Neutrophil (primary cell): Measurements from ENCODE around the gene CPN2.

Experiments used
- H3K27ac ChIP-seq: fragments of 200-600 bp; sonication (generic); 2 replicates; pipeline ENCODE4 v1.5.1; 2016; ENCODE audit warnings: mild to moderate bottlenecking, moderate library complexity
- H3K27me3 ChIP-seq: fragments of 200-600 bp; sonication (generic); 2 replicates; pipeline ENCODE4 v1.6.0; 2016; ENCODE audit warnings: mild to moderate bottlenecking
- H3K36me3 ChIP-seq: fragments of 200-600 bp; sonication (generic); 2 replicates; pipeline ENCODE4 v1.5.1; 2017
- H3K4me1 ChIP-seq, 2 experiments: fragments of 200-600 bp in 1 of 2; sonication (generic) in 1 of 2; 1 replicate in 1 of 2; 2 replicates in 1 of 2; pipeline versions ENCODE4 v1.5.1 to v1.6.1; 2013 to 2016; ENCODE audit warnings: low read depth in 1 of 2, low read length in 1 of 2, mild to moderate bottlenecking in 1 of 2, moderate library complexity in 1 of 2; ENCODE audit not compliant: control insufficient read depth in 1 of 2, insufficient read depth in 1 of 2
- H3K4me3 ChIP-seq, 2 experiments: fragments of 200-600 bp in 1 of 2; sonication (generic) in 1 of 2; 1 replicate in 1 of 2; 2 replicates in 1 of 2; pipeline ENCODE4 v1.5.1; 2013 to 2016; ENCODE audit warnings: low read depth in 1 of 2, low read length in 1 of 2, mild to moderate bottlenecking in 1 of 2, moderate library complexity in 1 of 2
- H3K9me3 ChIP-seq: fragments of 200-600 bp; sonication (generic); 2 replicates; pipeline ENCODE4 v1.5.1; 2016
- TF ChIP-seq, protein P1 (sequence below): fragments of 200-600 bp; sonication (generic); IDR thresholded peaks from 2 replicates; pipeline ENCODE4 v1.5.1; 2016; ENCODE audit warnings: antibody characterized with exemption

CPN2 gene

GRCh38 chr3:194351952-194352536 is 916 bp upstream of the CPN2 start:
- H3K9me3 ChIP-seq: no peaks in the 10 kb centered on the region
- TF ChIP-seq, protein P1, sequence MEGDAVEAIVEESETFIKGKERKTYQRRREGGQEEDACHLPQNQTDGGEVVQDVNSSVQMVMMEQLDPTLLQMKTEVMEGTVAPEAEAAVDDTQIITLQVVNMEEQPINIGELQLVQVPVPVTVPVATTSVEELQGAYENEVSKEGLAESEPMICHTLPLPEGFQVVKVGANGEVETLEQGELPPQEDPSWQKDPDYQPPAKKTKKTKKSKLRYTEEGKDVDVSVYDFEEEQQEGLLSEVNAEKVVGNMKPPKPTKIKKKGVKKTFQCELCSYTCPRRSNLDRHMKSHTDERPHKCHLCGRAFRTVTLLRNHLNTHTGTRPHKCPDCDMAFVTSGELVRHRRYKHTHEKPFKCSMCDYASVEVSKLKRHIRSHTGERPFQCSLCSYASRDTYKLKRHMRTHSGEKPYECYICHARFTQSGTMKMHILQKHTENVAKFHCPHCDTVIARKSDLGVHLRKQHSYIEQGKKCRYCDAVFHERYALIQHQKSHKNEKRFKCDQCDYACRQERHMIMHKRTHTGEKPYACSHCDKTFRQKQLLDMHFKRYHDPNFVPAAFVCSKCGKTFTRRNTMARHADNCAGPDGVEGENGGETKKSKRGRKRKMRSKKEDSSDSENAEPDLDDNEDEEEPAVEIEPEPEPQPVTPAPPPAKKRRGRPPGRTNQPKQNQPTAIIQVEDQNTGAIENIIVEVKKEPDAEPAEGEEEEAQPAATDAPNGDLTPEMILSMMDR: no peak
- H3K4me1 ChIP-seq: no peaks in the 10 kb centered on the region
- H3K27me3 ChIP-seq: no peaks in the 10 kb centered on the region
- no peak overlapping the region for H3K4me3 ChIP-seq
- no peaks in the 10 kb centered on the region for H3K36me3 ChIP-seq
- no peak overlapping the region for H3K27ac ChIP-seq

GRCh38 chr3:194350726-194351071 is 429 bp downstream of the CPN2 start:
- Histone ChIP-seq H3K27me3 (no peaks in the 10 kb centered on the region), H3K9me3 (no peaks in the 10 kb centered on the region), H3K4me1 (no peaks in the 10 kb centered on the region), H3K36me3 (no peaks in the 10 kb centered on the region), H3K4me3 (no peak overlapping the region), H3K27ac (no peak overlapping the region)
- TF ChIP-seq, protein P1: no peak

- H3K27ac ChIP-seq: no peak overlapping the region
- no peaks in the 10 kb centered on the region for H3K36me3 ChIP-seq
- H3K27me3 ChIP-seq: no peaks in the 10 kb centered on the region
- H3K4me3 ChIP-seq: no peak overlapping the region
- no peaks in the 10 kb centered on the region for H3K4me1 ChIP-seq
- TF ChIP-seq, protein P1: no peak
- H3K9me3 ChIP-seq: no peaks in the 10 kb centered on the region
Observed at GRCh38 chr3:194348354-194348753, 2.8 kb downstream of the CPN2 start.

DNA sequence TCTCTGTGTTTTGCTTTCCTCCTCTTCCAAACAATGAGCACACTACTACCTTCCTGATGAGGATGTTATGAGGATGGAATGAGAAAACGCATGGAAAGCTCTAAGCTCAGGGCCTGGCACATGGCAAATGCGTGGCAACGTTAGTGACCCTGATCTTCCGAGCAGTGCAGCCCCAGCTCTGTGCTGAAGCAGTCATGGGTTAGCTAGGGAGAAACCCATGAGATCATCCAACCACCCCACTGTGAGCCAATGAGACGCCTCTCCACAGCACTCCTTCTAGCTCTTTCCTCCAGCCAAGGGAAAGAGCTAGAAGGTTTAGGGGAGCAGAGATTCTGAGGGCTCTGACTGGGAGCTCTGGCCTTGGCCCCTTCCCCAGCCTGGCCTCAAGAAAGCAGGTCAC is 4.5 kb downstream of the CPN2 start:
- TF ChIP-seq, protein P1: no peak
- Histone ChIP-seq H3K27ac (no peak overlapping the region), H3K36me3 (no peaks in the 10 kb centered on the region), H3K9me3 (no peaks in the 10 kb centered on the region), H3K4me3 (no peak overlapping the region), H3K4me1 (no peaks in the 10 kb centered on the region), H3K27me3 (peaks cover 7% of the 10 kb centered on the region)

DNA sequence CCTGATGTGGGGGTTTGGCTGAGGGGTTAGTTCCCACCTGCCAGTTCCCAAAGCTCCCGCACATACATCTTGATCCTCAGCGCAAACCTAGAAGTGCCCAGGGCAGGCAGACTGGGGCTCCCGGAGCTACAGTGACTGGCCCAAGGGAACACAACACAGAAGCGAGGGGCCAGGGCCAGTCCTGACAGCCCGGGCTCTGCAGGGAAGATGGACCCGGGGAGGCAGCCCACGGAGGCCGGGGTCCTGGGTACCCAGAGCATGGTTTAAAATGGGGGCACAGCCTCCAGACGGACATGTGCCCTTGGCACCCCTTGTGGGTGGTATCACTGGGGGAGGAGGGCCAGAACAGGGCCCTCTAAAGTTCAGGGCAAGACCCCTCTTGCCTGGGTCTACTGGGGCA is 5.1 kb downstream of the CPN2 start:
- Histone ChIP-seq H3K4me1 (no peaks in the 10 kb centered on the region), H3K27me3 (peaks cover 7% of the 10 kb centered on the region)

More for the DNA sequence above, 5.1 kb downstream of the CPN2 start:
- no peak overlapping the region for H3K4me3 ChIP-seq
- H3K9me3 ChIP-seq: no peaks in the 10 kb centered on the region
- no peak overlapping the region for H3K27ac ChIP-seq
- no peaks in the 10 kb centered on the region for H3K36me3 ChIP-seq
- TF ChIP-seq, protein P1: no peak
